Mammary epithelial cell (primary cell): ENCODE data around the gene FERMT2.

ENCODE experiments used
- CTCF ChIP-seq, 2 donors: IDR thresholded peaks in 1 of 2; conservative IDR thresholded peaks in 1 of 2; 2 replicates each; pipeline ENCODE4 v1.5.1; 2011 to 2012; ENCODE audit warnings: inconsistent platforms in 2 of 2, low read length in 2 of 2, mild to moderate bottlenecking in 2 of 2, control low read depth in 1 of 2, low read depth in 1 of 2; ENCODE audit not compliant: insufficient read depth in 1 of 2; ENCODE audit errors: extremely low read depth in 1 of 2
- EZH2 ChIP-seq: IDR thresholded peaks from 2 replicates; pipeline ENCODE4 v1.6.1; 2012; ENCODE audit warnings: low read length, inconsistent platforms, borderline replicate concordance

- TF ChIP-seq CTCF (conservative IDR thresholded peaks at IDR 0.05 in 1 of 2, IDR thresholded peaks at IDR 0.05 in 1 of 2; ENCODE audit: extremely low read depth in 1 of 2, insufficient read depth in 1 of 2, low read depth in 1 of 2, low read length in 2 of 2) (no peak), EZH2 (no peak)
Observed at GRCh38 chr14:52883658-52884057, 67.2 kb downstream of the FERMT2 start.
